ENCODE measurements around the gene MCC. TPM values are rescaled to one million over a fixed set of nuclear protein-coding genes. Genes with fewer than 3 reads are reported as not detected.

Gene MCC
- total RNA-seq, 1 experiment from 2014 or later, result 23.5 TPM

DNA sequence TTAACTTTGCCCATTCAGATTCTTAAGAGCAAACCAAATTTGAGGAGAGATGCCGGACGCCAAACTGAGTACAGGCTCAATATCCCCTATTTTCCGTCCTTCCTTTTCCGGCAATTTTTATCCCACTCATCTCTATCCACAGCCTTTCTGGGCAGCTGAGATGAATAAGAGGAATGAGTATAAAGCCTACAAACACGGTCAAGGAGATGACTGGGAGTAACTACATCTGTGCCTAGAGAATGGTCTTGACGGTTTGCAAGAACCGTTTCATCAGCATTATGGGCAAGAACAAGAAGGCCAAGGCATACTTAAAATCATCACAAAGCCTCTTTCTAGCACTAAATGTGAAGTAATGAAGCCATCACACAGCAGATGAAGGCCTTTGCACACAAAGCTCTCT, 284.3 kb downstream of the MCC start (continued):
- TF ChIP-seq, protein P1, sequence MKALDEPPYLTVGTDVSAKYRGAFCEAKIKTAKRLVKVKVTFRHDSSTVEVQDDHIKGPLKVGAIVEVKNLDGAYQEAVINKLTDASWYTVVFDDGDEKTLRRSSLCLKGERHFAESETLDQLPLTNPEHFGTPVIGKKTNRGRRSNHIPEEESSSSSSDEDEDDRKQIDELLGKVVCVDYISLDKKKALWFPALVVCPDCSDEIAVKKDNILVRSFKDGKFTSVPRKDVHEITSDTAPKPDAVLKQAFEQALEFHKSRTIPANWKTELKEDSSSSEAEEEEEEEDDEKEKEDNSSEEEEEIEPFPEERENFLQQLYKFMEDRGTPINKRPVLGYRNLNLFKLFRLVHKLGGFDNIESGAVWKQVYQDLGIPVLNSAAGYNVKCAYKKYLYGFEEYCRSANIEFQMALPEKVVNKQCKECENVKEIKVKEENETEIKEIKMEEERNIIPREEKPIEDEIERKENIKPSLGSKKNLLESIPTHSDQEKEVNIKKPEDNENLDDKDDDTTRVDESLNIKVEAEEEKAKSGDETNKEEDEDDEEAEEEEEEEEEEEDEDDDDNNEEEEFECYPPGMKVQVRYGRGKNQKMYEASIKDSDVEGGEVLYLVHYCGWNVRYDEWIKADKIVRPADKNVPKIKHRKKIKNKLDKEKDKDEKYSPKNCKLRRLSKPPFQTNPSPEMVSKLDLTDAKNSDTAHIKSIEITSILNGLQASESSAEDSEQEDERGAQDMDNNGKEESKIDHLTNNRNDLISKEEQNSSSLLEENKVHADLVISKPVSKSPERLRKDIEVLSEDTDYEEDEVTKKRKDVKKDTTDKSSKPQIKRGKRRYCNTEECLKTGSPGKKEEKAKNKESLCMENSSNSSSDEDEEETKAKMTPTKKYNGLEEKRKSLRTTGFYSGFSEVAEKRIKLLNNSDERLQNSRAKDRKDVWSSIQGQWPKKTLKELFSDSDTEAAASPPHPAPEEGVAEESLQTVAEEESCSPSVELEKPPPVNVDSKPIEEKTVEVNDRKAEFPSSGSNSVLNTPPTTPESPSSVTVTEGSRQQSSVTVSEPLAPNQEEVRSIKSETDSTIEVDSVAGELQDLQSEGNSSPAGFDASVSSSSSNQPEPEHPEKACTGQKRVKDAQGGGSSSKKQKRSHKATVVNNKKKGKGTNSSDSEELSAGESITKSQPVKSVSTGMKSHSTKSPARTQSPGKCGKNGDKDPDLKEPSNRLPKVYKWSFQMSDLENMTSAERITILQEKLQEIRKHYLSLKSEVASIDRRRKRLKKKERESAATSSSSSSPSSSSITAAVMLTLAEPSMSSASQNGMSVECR (CRISPR knock-in tag; IDR thresholded peaks at IDR 0.05; ENCODE audit: borderline replicate concordance), result no peak
- TF ChIP-seq, protein P2, sequence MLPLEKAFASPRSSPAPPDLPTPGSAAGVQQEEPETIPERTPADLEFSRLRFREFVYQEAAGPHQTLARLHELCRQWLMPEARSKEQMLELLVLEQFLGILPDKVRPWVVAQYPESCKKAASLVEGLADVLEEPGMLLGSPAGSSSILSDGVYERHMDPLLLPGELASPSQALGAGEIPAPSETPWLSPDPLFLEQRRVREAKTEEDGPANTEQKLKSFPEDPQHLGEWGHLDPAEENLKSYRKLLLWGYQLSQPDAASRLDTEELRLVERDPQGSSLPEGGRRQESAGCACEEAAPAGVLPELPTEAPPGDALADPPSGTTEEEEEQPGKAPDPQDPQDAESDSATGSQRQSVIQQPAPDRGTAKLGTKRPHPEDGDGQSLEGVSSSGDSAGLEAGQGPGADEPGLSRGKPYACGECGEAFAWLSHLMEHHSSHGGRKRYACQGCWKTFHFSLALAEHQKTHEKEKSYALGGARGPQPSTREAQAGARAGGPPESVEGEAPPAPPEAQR (CRISPR knock-in tag; IDR thresholded peaks at IDR 0.05), result no peak
- TF ChIP-seq ZNF121 (CRISPR knock-in tag; IDR thresholded peaks at IDR 0.05) (no peak), OVOL2 (CRISPR knock-in tag; IDR thresholded peaks at IDR 0.05; ENCODE audit: borderline replicate concordance) (no peak), ZNF317 (CRISPR knock-in tag; IDR thresholded peaks at IDR 0.05; ENCODE audit: borderline replicate concordance, low read depth) (no peak)
- TF ChIP-seq, protein P3, sequence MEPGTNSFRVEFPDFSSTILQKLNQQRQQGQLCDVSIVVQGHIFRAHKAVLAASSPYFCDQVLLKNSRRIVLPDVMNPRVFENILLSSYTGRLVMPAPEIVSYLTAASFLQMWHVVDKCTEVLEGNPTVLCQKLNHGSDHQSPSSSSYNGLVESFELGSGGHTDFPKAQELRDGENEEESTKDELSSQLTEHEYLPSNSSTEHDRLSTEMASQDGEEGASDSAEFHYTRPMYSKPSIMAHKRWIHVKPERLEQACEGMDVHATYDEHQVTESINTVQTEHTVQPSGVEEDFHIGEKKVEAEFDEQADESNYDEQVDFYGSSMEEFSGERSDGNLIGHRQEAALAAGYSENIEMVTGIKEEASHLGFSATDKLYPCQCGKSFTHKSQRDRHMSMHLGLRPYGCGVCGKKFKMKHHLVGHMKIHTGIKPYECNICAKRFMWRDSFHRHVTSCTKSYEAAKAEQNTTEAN (CRISPR knock-in tag; IDR thresholded peaks at IDR 0.05), result no peak

DNA sequence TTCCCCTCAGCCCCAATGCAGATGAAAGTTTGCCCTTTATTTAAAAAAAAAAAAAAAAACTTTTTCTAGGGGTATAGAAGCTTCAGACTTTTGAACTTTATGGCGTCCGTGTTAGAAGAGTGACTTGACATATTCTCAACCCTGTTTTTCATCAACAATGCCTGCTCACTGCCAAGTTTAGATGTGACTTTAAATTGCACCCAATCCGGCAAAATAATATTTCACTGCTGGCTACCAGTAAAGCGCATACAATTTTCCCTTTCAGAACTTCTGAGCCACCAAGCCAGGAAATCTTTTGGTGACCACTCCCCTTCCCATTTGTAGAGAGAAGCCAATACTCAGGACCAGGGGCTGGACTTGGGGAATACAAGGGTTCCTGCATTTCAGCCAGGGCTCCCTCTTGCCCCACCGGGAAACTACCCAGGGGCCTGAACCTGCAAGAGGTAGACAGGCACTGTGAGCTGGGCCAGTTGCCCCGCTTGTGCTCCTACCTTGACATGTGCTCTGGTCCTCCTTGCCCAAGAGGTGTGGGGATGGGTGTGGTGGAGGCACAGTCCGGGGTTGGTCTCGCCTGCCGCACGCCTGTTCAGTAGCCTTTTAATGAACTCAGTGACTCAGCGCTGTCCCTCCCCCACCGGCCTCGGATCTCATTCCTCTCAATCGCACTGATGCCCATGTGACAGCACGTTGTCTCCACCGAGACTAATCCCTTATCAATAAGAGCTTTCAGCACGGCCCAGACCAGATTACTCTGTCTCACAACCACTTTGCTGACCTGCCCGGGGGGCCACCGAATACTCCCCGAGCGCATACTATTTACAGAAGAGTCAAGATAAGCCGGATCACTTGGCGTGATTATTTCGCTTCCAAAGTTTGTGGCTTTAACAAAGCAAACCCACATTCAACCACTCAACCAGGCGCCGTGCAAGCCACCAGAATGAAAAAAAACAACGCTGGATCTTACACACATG, 285.2 kb downstream of the MCC start:
- H3K36me3 Mint-ChIP-seq, result no peaks in the 10 kb centered on the region
- ATAC-seq, result peak; percentile 30
- H3K4me1 Mint-ChIP-seq, result peaks cover 73% of the 10 kb centered on the region

DNA sequence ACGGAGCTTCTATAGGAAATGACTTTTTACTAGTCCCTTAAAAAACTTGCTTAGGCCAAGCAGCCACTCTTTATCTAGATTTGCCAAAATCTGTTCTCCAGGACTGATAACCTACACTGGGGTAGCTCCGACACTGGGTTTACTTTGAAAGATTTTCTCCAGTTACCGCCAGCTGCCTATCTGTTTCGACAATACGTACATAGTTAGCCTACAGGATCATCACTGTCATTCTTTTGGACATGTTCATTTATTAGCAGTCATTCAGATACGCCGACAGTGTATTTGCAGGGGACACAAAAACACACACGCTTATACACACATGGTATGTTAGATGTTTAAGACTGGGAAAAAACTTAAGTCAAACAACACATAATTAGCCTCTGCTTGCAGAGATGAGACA, 286.0 kb downstream of the MCC start:
- ChIA-PET POLR2A (no interaction called here), CTCF (no interaction called here)
- no peak for DNase-seq (ENCODE audit: low spot score)
- Mint-ChIP-seq H3K4me3 (no peak overlapping the region), H3K9me3 (no peaks in the 10 kb centered on the region), H3K27me3 (ENCODE audit: low read depth) (no peaks in the 10 kb centered on the region), H3K4me1 (peaks cover 67% of the 10 kb centered on the region), H3K36me3 (no peaks in the 10 kb centered on the region), H3K27ac (peak overlapping the region; percentile 35; the same call in 1 of the 2 replicates)
- ATAC-seq, result no peak
- no peak for TF ChIP-seq NFE2L1 (CRISPR knock-in tag; IDR thresholded peaks at IDR 0.05)
- TF ChIP-seq, protein P4, sequence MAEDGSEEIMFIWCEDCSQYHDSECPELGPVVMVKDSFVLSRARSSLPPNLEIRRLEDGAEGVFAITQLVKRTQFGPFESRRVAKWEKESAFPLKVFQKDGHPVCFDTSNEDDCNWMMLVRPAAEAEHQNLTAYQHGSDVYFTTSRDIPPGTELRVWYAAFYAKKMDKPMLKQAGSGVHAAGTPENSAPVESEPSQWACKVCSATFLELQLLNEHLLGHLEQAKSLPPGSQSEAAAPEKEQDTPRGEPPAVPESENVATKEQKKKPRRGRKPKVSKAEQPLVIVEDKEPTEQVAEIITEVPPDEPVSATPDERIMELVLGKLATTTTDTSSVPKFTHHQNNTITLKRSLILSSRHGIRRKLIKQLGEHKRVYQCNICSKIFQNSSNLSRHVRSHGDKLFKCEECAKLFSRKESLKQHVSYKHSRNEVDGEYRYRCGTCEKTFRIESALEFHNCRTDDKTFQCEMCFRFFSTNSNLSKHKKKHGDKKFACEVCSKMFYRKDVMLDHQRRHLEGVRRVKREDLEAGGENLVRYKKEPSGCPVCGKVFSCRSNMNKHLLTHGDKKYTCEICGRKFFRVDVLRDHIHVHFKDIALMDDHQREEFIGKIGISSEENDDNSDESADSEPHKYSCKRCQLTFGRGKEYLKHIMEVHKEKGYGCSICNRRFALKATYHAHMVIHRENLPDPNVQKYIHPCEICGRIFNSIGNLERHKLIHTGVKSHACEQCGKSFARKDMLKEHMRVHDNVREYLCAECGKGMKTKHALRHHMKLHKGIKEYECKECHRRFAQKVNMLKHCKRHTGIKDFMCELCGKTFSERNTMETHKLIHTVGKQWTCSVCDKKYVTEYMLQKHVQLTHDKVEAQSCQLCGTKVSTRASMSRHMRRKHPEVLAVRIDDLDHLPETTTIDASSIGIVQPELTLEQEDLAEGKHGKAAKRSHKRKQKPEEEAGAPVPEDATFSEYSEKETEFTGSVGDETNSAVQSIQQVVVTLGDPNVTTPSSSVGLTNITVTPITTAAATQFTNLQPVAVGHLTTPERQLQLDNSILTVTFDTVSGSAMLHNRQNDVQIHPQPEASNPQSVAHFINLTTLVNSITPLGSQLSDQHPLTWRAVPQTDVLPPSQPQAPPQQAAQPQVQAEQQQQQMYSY (CRISPR knock-in tag; IDR thresholded peaks at IDR 0.05), result no peak
- TF ChIP-seq, protein P5, sequence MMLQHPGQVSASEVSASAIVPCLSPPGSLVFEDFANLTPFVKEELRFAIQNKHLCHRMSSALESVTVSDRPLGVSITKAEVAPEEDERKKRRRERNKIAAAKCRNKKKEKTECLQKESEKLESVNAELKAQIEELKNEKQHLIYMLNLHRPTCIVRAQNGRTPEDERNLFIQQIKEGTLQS (CRISPR knock-in tag; conservative IDR thresholded peaks at IDR 0.05), result no peak
- no peak for TF ChIP-seq SMAD4 (CRISPR knock-in tag; IDR thresholded peaks at IDR 0.05)
- TF ChIP-seq IRF2 (CRISPR knock-in tag; IDR thresholded peaks at IDR 0.05; ENCODE audit: borderline replicate concordance, low read depth), result no peak
- TF ChIP-seq, protein P6, sequence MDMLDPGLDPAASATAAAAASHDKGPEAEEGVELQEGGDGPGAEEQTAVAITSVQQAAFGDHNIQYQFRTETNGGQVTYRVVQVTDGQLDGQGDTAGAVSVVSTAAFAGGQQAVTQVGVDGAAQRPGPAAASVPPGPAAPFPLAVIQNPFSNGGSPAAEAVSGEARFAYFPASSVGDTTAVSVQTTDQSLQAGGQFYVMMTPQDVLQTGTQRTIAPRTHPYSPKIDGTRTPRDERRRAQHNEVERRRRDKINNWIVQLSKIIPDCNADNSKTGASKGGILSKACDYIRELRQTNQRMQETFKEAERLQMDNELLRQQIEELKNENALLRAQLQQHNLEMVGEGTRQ (CRISPR knock-in tag; IDR thresholded peaks at IDR 0.05), result no peak
- TF ChIP-seq ZNF671 (CRISPR knock-in tag; IDR thresholded peaks at IDR 0.05), result no peak
- no peak for TF ChIP-seq NR2C2 (CRISPR knock-in tag; IDR thresholded peaks at IDR 0.05)
- TF ChIP-seq, protein P7, sequence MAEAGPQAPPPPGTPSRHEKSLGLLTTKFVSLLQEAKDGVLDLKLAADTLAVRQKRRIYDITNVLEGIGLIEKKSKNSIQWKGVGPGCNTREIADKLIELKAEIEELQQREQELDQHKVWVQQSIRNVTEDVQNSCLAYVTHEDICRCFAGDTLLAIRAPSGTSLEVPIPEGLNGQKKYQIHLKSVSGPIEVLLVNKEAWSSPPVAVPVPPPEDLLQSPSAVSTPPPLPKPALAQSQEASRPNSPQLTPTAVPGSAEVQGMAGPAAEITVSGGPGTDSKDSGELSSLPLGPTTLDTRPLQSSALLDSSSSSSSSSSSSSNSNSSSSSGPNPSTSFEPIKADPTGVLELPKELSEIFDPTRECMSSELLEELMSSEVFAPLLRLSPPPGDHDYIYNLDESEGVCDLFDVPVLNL (CRISPR knock-in tag; IDR thresholded peaks at IDR 0.05; ENCODE audit: borderline replicate concordance, low read depth), result no peak

More for the DNA sequence above, 285.2 kb downstream of the MCC start:
- no peak for DNase-seq (ENCODE audit: low spot score)
- TF ChIP-seq, protein P6 (CRISPR knock-in tag; IDR thresholded peaks at IDR 0.05), result peak; percentile 23; the same call in 1 of the 2 replicates
- TF ChIP-seq JAZF1 (CRISPR knock-in tag; IDR thresholded peaks at IDR 0.05), result no peak
- POLR2A ChIA-PET, result interaction anchor here (0.5 kb wide), 1 partner anchor 19 kb away, joined by 6 read pairs; no protein-coding TSS in a partner anchor
- Mint-ChIP-seq H3K27me3 (ENCODE audit: low read depth) (no peaks in the 10 kb centered on the region), H3K27ac (no peak overlapping the region), H3K9me3 (no peaks in the 10 kb centered on the region), H3K4me3 (no peak overlapping the region)
- CTCF ChIA-PET, result no interaction called here
